K562 (cell line): Measurements from ENCODE around the gene RASAL3. TPM values are rescaled to one million over a fixed set of nuclear protein-coding genes. Genes with fewer than 3 reads are reported as not detected.
A peak's percentile ranks its signal among the peaks of the same experiment; 100 is the strongest.

Experiments
- ATAC-seq: fragments of 200-7000 bp; cut with Tn5 transposase; 3 replicates; pipeline ENCODE4 v1.9.1; 2020; ENCODE audit warnings: moderate library complexity
- BruUV-seq: library from RNA; stranded (reverse); fragments of 400-500 nt; replicated peaks from 2 replicates; lab custom pipeline; 2021; lab: Mats Ljungman, UMichigan
- CTCF ChIA-PET: fragments of 300-600 bp; formaldehyde crosslinking; extraction: SDS; loops from one replicate; lab custom pipeline; 2021; ENCODE audit warnings: low intra/inter-chr PET ratio; lab: Yijun Ruan, JAX
- POLR2A ChIA-PET: fragments of 300-600, 350-650 bp; sonication (Branson Sonifier 250); formaldehyde crosslinking; extraction: SDS; loops from one replicate; lab custom pipeline; 2021; ENCODE audit warnings: antibody characterized with exemption, inconsistent platforms; lab: Yijun Ruan, JAX
- DNase-seq, 4 experiments: peaks; one replicate each; pipeline versions ENCODE4 v3.0.0 to v3.0.0-alpha.2; 2011 to 2018; ENCODE audit warnings: low spot score in 3 of 4, mixed read lengths in 3 of 4; ENCODE audit errors: extremely low read depth in 1 of 4
- FAIRE-seq: peaks from 2 replicates; lab custom pipeline; 2011; peaks lifted over from hg19 to GRCh38; lab: Jason Lieb, UNC
- H2AFZ ChIP-seq: 2 replicates; pipeline ENCODE4 v1.6.0; 2011; ENCODE audit warnings: low read depth, low read length, control low read depth, inconsistent platforms
- H3K27ac ChIP-seq: fragments of 200-600 bp; 3 replicates; pipeline ENCODE4 v1.8.0; 2011; ENCODE audit warnings: low read depth, mild to moderate bottlenecking, control low read depth, inconsistent platforms, low read length, moderate library complexity, mixed read lengths; ENCODE audit errors: extremely low read depth
- H3K27me3 ChIP-seq, 2 experiments: fragments of 300-600 bp in 1 of 2; 2 replicates in 1 of 2; 3 replicates in 1 of 2; pipeline versions ENCODE4 v1.6.0 to v1.8.0; 2011; ENCODE audit warnings: inconsistent platforms in 2 of 2, low read length in 2 of 2, mild to moderate bottlenecking in 1 of 2, mixed read lengths in 1 of 2, moderate library complexity in 1 of 2; ENCODE audit not compliant: control insufficient read depth in 2 of 2, insufficient read depth in 2 of 2
- H3K36me3 ChIP-seq: fragments of 300-600 bp; 3 replicates; pipeline ENCODE4 v1.8.0; 2011; ENCODE audit warnings: mild to moderate bottlenecking, low read length, inconsistent platforms; ENCODE audit not compliant: control insufficient read depth, insufficient read depth
- H3K4me1 ChIP-seq, 2 experiments: fragments of 200-600 bp in 1 of 2; replicated peaks in 1 of 2; 2 replicates in 1 of 2; 3 replicates in 1 of 2; pipeline versions ENCODE4 v1.5.1 to v1.8.0; 2011; ENCODE audit warnings: inconsistent platforms in 2 of 2, low read length in 2 of 2, mild to moderate bottlenecking in 1 of 2, mixed read lengths in 1 of 2, moderate library complexity in 1 of 2; ENCODE audit not compliant: control insufficient read depth in 2 of 2, insufficient read depth in 2 of 2
- H3K4me2 ChIP-seq: 2 replicates; pipeline ENCODE4 v1.6.1; 2011; ENCODE audit warnings: low read length, control low read depth, inconsistent platforms, mixed read lengths; ENCODE audit not compliant: insufficient read depth
- H3K4me3 ChIP-seq: fragments of 200-600 bp; sonication (generic), shearing (Covaris generic); 2 replicates; pipeline ENCODE4 v1.5.1; 2016; ENCODE audit warnings: control low read depth, inconsistent platforms
- H3K79me2 ChIP-seq: fragments of 200-600 bp; 3 replicates; pipeline ENCODE4 v1.8.0; 2011; ENCODE audit warnings: low read length, inconsistent platforms; ENCODE audit not compliant: control insufficient read depth, insufficient read depth
- H3K9ac ChIP-seq, 2 experiments: 2 replicates each; pipeline versions ENCODE4 v1.6.0 to v1.6.1; 2011; ENCODE audit warnings: low read depth in 2 of 2, low read length in 2 of 2, control low read depth in 1 of 2, inconsistent platforms in 1 of 2, mild to moderate bottlenecking in 1 of 2, mixed read lengths in 1 of 2; ENCODE audit not compliant: insufficient read depth in 1 of 2
- H3K9me1 ChIP-seq: one replicate; pipeline ENCODE4 v1.6.0; 2011; ENCODE audit warnings: inconsistent platforms, mild to moderate bottlenecking, low read length, moderate library complexity; ENCODE audit not compliant: control insufficient read depth, insufficient read depth
- H3K9me3 ChIP-seq: replicated peaks from 2 replicates; pipeline ENCODE4 v1.5.1; 2011; ENCODE audit warnings: low read depth, low read length, inconsistent platforms; ENCODE audit not compliant: control insufficient read depth, insufficient read depth
- H4K20me1 ChIP-seq: replicated peaks from 2 replicates; pipeline ENCODE4 v1.6.1; 2011; ENCODE audit warnings: low read length, inconsistent platforms, mixed read lengths; ENCODE audit not compliant: control insufficient read depth, insufficient read depth
- CBX1 ChIP-seq: sonication (generic); IDR thresholded peaks from 2 replicates; pipeline ENCODE4 v1.6.1; 2016; ENCODE audit warnings: antibody characterized with exemption, low read depth, mild to moderate bottlenecking
- E2F4 ChIP-seq: sonication (generic); formaldehyde crosslinking; IDR thresholded peaks from 2 replicates; pipeline ENCODE4 v1.8.0; 2022; ENCODE audit warnings: mild to moderate bottlenecking, low read depth, missing genetic modification reagents
- EZH2 ChIP-seq: IDR thresholded peaks from 2 replicates; pipeline ENCODE4 v1.6.1; 2012; ENCODE audit warnings: low read depth, mild to moderate bottlenecking, inconsistent platforms, low read length, borderline replicate concordance
- RBM15 ChIP-seq: fragments of 200-400 bp; formaldehyde crosslinking; IDR thresholded peaks from 2 replicates; pipeline ENCODE4 v1.6.1; 2018; ENCODE audit warnings: mild to moderate bottlenecking, low read length, moderate library complexity; ENCODE audit not compliant: insufficient read depth
- RBM17 ChIP-seq: fragments of 200-400 bp; formaldehyde crosslinking; IDR thresholded peaks from 2 replicates; pipeline ENCODE4 v1.6.1; 2017; ENCODE audit warnings: low read depth, mild to moderate bottlenecking, low read length, borderline replicate concordance
- ZNF175 ChIP-seq: fragments of 200-800 bp; sonication (Bioruptor generic); IDR thresholded peaks from 2 replicates; pipeline ENCODE4 v1.6.1; 2016; ENCODE audit warnings: low read depth, mild to moderate bottlenecking, missing genetic modification characterization, missing compliant biosample characterization
- ZNF24 ChIP-seq: fragments of 450-650 bp; IDR thresholded peaks from 2 replicates; pipeline ENCODE4 v1.6.1; 2016
- WGBS: fragments of 100-300 bp; shearing (Covaris generic); methylation state at CpG from one replicate; pipeline ENCODE4 v1.1.6; 2016; ENCODE audit warnings: low coverage, mixed read lengths; ENCODE audit not compliant: insufficient coverage; ENCODE audit errors: missing lambda C conversion rate; 5-methylcytosine and 5-hydroxymethylcytosine counted together
- in situ Hi-C: fragments of 300-500 bp; cut with MboI; formaldehyde crosslinking; loops from 4 replicates; pipeline ENCODE4 v1.15.0; 2018; ENCODE audit warnings: inconsistent platforms, mixed read lengths
- intact Hi-C: fragments of 100-400 bp; cut with micrococcal nuclease; formaldehyde crosslinking; loops from 2 replicates; pipeline ENCODE4 v1.14.2; 2022
- polyA plus RNA-seq, 8 experiments: library from polyadenylated mRNA; depleted of rRNA in 4 of 8; stranded (reverse) in 5 of 8; unstranded in 3 of 8; fragments of >200 nt; fragmentation: Nextera tagmentation in 2 of 8; fragmentation: Illumina TruSeq in 1 of 8; extraction: Ambion mirVana in 2 of 8; extraction: Trizol in 1 of 8; gene quantifications; 2 replicates each; pipeline versions ENCODE4 v1.2.1 to v1.2.3, GENCODE V29; 2011 to 2014; ENCODE audit warnings: inconsistent platforms in 1 of 8, missing spikeins in 1 of 8
- total RNA-seq, 7 experiments: library from RNA; depleted of rRNA in 6 of 7; stranded (reverse); fragments of >200 nt in 6 of 7; fragmentation: Illumina TruSeq in 2 of 7; extraction: Trizol in 2 of 7; gene quantifications; 2 replicates each; pipeline versions ENCODE4 v1.2.1 to v1.2.3, GENCODE V29; 2011 to 2021; ENCODE audit warnings: low replicate concordance in 1 of 7

RASAL3 gene
- total and polyA plus RNA-seq, 9 of the 15 experiments (the other 6 are each of a cell fraction or from before 2014, with no cell fraction given): 0.07 to 0.44 TPM; not detected in 7

GRCh38 chr19:15433519-15434069, 30.8 kb downstream of the RASAL3 start:
- Histone ChIP-seq H3K9me1 (peaks cover 5% of the 10 kb centered on the region), H3K4me3 (peak overlapping the region; percentile 75), H3K9ac (peak overlapping the region in 1 of 2 experiments; percentile 90; a peak in 2 of 4 replicates), H3K9me3 (no peaks in the 10 kb centered on the region), H3K27ac (no peak overlapping the region), H3K79me2 (peaks cover 41% of the 10 kb centered on the region), H3K27me3 (peaks cover 0 to 9% of the 10 kb centered on the region in 2 experiments; a peak in 2 of 5 replicates), H2AFZ (peak overlapping the region; percentile 93), H3K36me3 (peaks cover 25% of the 10 kb centered on the region; the same call in 2 of the 3 replicates), H3K4me1 (peaks cover 14 to 52% of the 10 kb centered on the region in 2 experiments), H3K4me2 (peak overlapping the region; percentile 86), H4K20me1 (no peaks in the 10 kb centered on the region)
- ATAC-seq (no peak), FAIRE-seq (no peak), DNase-seq (no peak)
- TF ChIP-seq RBM17 (no peak), E2F4 (no peak), ZNF175 (CRISPR knock-in tag) (no peak), CBX1 (no peak), EZH2 (no peak), ZNF24 (no peak), RBM15 (no peak)
- intact Hi-C loops: loop anchor here (2.0 kb wide), 1 partner anchor 15 kb away; the partner anchor contains the start of gene AKAP8L
- 77% methylated on average over 8 of the region's 8 CpGs for WGBS
- POLR2A ChIA-PET: interaction anchor here (1.2 to 1.5 kb wide), 4 partner anchors 14 to 35 kb away, joined by 5 to 19 read pairs (median 7); partner anchors contain the start of gene AKAP8L
- in situ Hi-C loops: no loop called here
- BruUV-seq: no TSS peak
- CTCF ChIA-PET: no interaction called here
